ENCODE data around the gene RAB44. TPM values are rescaled to one million over a fixed set of nuclear protein-coding genes. Genes with fewer than 3 reads are reported as not detected.
"Not testable (repeated sequence)": the region's sequence is repeated elsewhere in the genome, so short reads cannot be mapped to it uniquely, and the experiment has no call there.

The RAB44 gene
- 1.3 TPM for total RNA-seq

- Histone ChIP-seq H3K9me3 (ENCODE audit: low read depth, low read length) (no peaks in the 10 kb centered on the region), H3K4me3 (ENCODE audit: low read length) (peak within 1 kb of the TSS; percentile 24), H3K27me3 (ENCODE audit: insufficient read depth, low read length) (no peaks in the 10 kb centered on the region), H3K4me1 (ENCODE audit: insufficient read depth, low read length) (peaks cover 72% of the 10 kb centered on the region)
Measured at GRCh38 chr6:36697481-36697903, at the start of gene RAB44. Gene RAB44, plus strand, starts transcription at chr6:36697826. Its CDS starts 6,410 bp downstream, at chr6:36704236.

- H3K4me1 ChIP-seq (ENCODE audit: insufficient read depth, low read length), result peaks cover 45% of the 10 kb centered on the region
- H3K9me3 ChIP-seq (ENCODE audit: low read depth, low read length), result no peaks in the 10 kb centered on the region
Measured at GRCh38 chr6:36649086-36649485, 48.5 kb upstream of the RAB44 start.

GRCh38 chr6:36649701-36650484, 47.7 kb upstream of the RAB44 start:
- Histone ChIP-seq H3K27me3 (ENCODE audit: insufficient read depth, low read length) (no peaks in the 10 kb centered on the region), H3K9me3 (ENCODE audit: low read depth, low read length) (no peaks in the 10 kb centered on the region), H3K4me1 (ENCODE audit: insufficient read depth, low read length) (peaks cover 37% of the 10 kb centered on the region), H3K4me3 (ENCODE audit: low read length) (no peak overlapping the region)

More at GRCh38 chr6:36649086-36649485, 48.5 kb upstream of the RAB44 start:
- Histone ChIP-seq H3K4me3 (ENCODE audit: low read length) (no peak overlapping the region), H3K27me3 (ENCODE audit: insufficient read depth, low read length) (no peaks in the 10 kb centered on the region)

GRCh38 chr6:36650848-36651478, 46.7 kb upstream of the RAB44 start:
- no peak overlapping the region for H3K4me3 ChIP-seq (ENCODE audit: low read length)
- H3K9me3 ChIP-seq (ENCODE audit: low read depth, low read length), result no peaks in the 10 kb centered on the region
- H3K4me1 ChIP-seq (ENCODE audit: insufficient read depth, low read length), result peaks cover 28% of the 10 kb centered on the region
- no peaks in the 10 kb centered on the region for H3K27me3 ChIP-seq (ENCODE audit: insufficient read depth, low read length)

GRCh38 chr6:36651659-36652379, 45.8 kb upstream of the RAB44 start:
- H3K4me1 ChIP-seq (ENCODE audit: insufficient read depth, low read length), result peaks cover 28% of the 10 kb centered on the region
- H3K27me3 ChIP-seq (ENCODE audit: insufficient read depth, low read length), result no peaks in the 10 kb centered on the region
- H3K9me3 ChIP-seq (ENCODE audit: low read depth, low read length), result no peaks in the 10 kb centered on the region
- no peak overlapping the region for H3K4me3 ChIP-seq (ENCODE audit: low read length)

GRCh38 chr6:36654469-36654868, 43.2 kb upstream of the RAB44 start:
- not testable (repeated sequence) for H3K27me3 ChIP-seq (ENCODE audit: insufficient read depth, low read length); H3K4me3 ChIP-seq (ENCODE audit: low read length); H3K9me3 ChIP-seq (ENCODE audit: low read depth, low read length)
- H3K4me1 ChIP-seq (ENCODE audit: insufficient read depth, low read length), result peaks cover 28% of the 10 kb centered on the region

GRCh38 chr6:36655085-36655724, 42.4 kb upstream of the RAB44 start:
- Histone ChIP-seq H3K4me3 (ENCODE audit: low read length) (no peak overlapping the region), H3K27me3 (ENCODE audit: insufficient read depth, low read length) (peaks cover 15% of the 10 kb centered on the region), H3K9me3 (ENCODE audit: low read depth, low read length) (no peaks in the 10 kb centered on the region), H3K4me1 (ENCODE audit: insufficient read depth, low read length) (peaks cover 21% of the 10 kb centered on the region)

GRCh38 chr6:36656441-36656840, 41.2 kb upstream of the RAB44 start:
- Histone ChIP-seq H3K4me1 (ENCODE audit: insufficient read depth, low read length) (peaks cover 17% of the 10 kb centered on the region), H3K4me3 (ENCODE audit: low read length) (no peak overlapping the region), H3K27me3 (ENCODE audit: insufficient read depth, low read length) (peaks cover 26% of the 10 kb centered on the region), H3K9me3 (ENCODE audit: low read depth, low read length) (no peaks in the 10 kb centered on the region)

GRCh38 chr6:36657271-36657670, 40.4 kb upstream of the RAB44 start:
- H3K4me1 ChIP-seq (ENCODE audit: insufficient read depth, low read length), result peaks cover 9% of the 10 kb centered on the region
- no peaks in the 10 kb centered on the region for H3K9me3 ChIP-seq (ENCODE audit: low read depth, low read length)
- H3K4me3 ChIP-seq (ENCODE audit: low read length), result no peak overlapping the region
- peaks cover 30% of the 10 kb centered on the region for H3K27me3 ChIP-seq (ENCODE audit: insufficient read depth, low read length)

GRCh38 chr6:36657942-36658544, 39.6 kb upstream of the RAB44 start:
- H3K27me3 ChIP-seq (ENCODE audit: insufficient read depth, low read length), result peaks cover 30% of the 10 kb centered on the region
- H3K4me1 ChIP-seq (ENCODE audit: insufficient read depth, low read length), result peaks cover 16% of the 10 kb centered on the region
- H3K4me3 ChIP-seq (ENCODE audit: low read length), result no peak overlapping the region
- no peaks in the 10 kb centered on the region for H3K9me3 ChIP-seq (ENCODE audit: low read depth, low read length)

- Histone ChIP-seq H3K9me3 (ENCODE audit: low read depth, low read length) (no peaks in the 10 kb centered on the region), H3K27me3 (ENCODE audit: insufficient read depth, low read length) (peaks cover 30% of the 10 kb centered on the region), H3K4me1 (ENCODE audit: insufficient read depth, low read length) (peaks cover 24% of the 10 kb centered on the region), H3K4me3 (ENCODE audit: low read length) (no peak overlapping the region)
Measured at GRCh38 chr6:36659271-36659670, 38.4 kb upstream of the RAB44 start.

GRCh38 chr6:36660771-36661471, 36.7 kb upstream of the RAB44 start:
- Histone ChIP-seq H3K4me3 (ENCODE audit: low read length) (no peak overlapping the region), H3K4me1 (ENCODE audit: insufficient read depth, low read length) (peaks cover 24% of the 10 kb centered on the region), H3K27me3 (ENCODE audit: insufficient read depth, low read length) (peaks cover 30% of the 10 kb centered on the region), H3K9me3 (ENCODE audit: low read depth, low read length) (no peaks in the 10 kb centered on the region)

- Histone ChIP-seq H3K4me3 (ENCODE audit: low read length) (no peak overlapping the region), H3K4me1 (ENCODE audit: insufficient read depth, low read length) (peaks cover 36% of the 10 kb centered on the region), H3K9me3 (ENCODE audit: low read depth, low read length) (no peaks in the 10 kb centered on the region), H3K27me3 (ENCODE audit: insufficient read depth, low read length) (peaks cover 30% of the 10 kb centered on the region)
Measured at GRCh38 chr6:36662380-36662779, 35.2 kb upstream of the RAB44 start.

- Histone ChIP-seq H3K27me3 (ENCODE audit: insufficient read depth, low read length) (peaks cover 30% of the 10 kb centered on the region), H3K9me3 (ENCODE audit: low read depth, low read length) (no peaks in the 10 kb centered on the region), H3K4me1 (ENCODE audit: insufficient read depth, low read length) (peaks cover 38% of the 10 kb centered on the region), H3K4me3 (ENCODE audit: low read length) (no peak overlapping the region)
Measured at GRCh38 chr6:36662827-36663256, 34.8 kb upstream of the RAB44 start.
